Mucosa of stomach (tissue), 1 donor: ENCODE results near the gene CNIH3.

Experiments
- H3K27me3 ChIP-seq: one replicate; pipeline ENCODE4 v1.7.0; 2013; ENCODE audit warnings: mild to moderate bottlenecking, low read length; ENCODE audit not compliant: control insufficient read depth, insufficient read depth
- H3K36me3 ChIP-seq: one replicate; pipeline ENCODE4 v1.7.0; 2013; ENCODE audit warnings: low read length; ENCODE audit not compliant: control insufficient read depth, insufficient read depth
- H3K4me1 ChIP-seq: one replicate; pipeline ENCODE4 v1.7.0; 2013; ENCODE audit warnings: mild to moderate bottlenecking, low read length; ENCODE audit not compliant: control insufficient read depth, insufficient read depth
- H3K4me3 ChIP-seq: one replicate; pipeline ENCODE4 v1.7.0; 2013; ENCODE audit warnings: low read length
- H3K9ac ChIP-seq: one replicate; pipeline ENCODE4 v1.7.0; 2013; ENCODE audit warnings: mild to moderate bottlenecking, low read length, moderate library complexity
- H3K9me3 ChIP-seq: one replicate; pipeline ENCODE4 v1.7.0; 2013; ENCODE audit warnings: mild to moderate bottlenecking, low read length, moderate library complexity; ENCODE audit not compliant: control insufficient read depth
- donor health status: Pancreatic carcinoma.

Gene CNIH3

GRCh38 chr1:224632381-224632871, 16.3 kb downstream of the CNIH3 start:
- Histone ChIP-seq H3K36me3 (no peaks in the 10 kb centered on the region), H3K4me3 (no peak overlapping the region), H3K4me1 (no peaks in the 10 kb centered on the region), H3K9ac (no peak overlapping the region), H3K27me3 (no peaks in the 10 kb centered on the region), H3K9me3 (no peaks in the 10 kb centered on the region)

GRCh38 chr1:224632921-224633321, 16.8 kb downstream of the CNIH3 start:
- H3K9ac ChIP-seq: no peak overlapping the region
- H3K36me3 ChIP-seq: no peaks in the 10 kb centered on the region
- no peaks in the 10 kb centered on the region for H3K4me1 ChIP-seq
- H3K27me3 ChIP-seq: no peaks in the 10 kb centered on the region
- no peak overlapping the region for H3K4me3 ChIP-seq
- H3K9me3 ChIP-seq: no peaks in the 10 kb centered on the region

GRCh38 chr1:224635356-224635755, 19.2 kb downstream of the CNIH3 start:
- Histone ChIP-seq H3K4me3 (no peak overlapping the region), H3K27me3 (no peaks in the 10 kb centered on the region), H3K9ac (no peak overlapping the region), H3K36me3 (no peaks in the 10 kb centered on the region), H3K9me3 (no peaks in the 10 kb centered on the region), H3K4me1 (no peaks in the 10 kb centered on the region)

- Histone ChIP-seq H3K4me3 (no peak overlapping the region), H3K9me3 (no peaks in the 10 kb centered on the region), H3K27me3 (no peaks in the 10 kb centered on the region), H3K9ac (no peak overlapping the region), H3K4me1 (no peaks in the 10 kb centered on the region), H3K36me3 (no peaks in the 10 kb centered on the region)
Measured at GRCh38 chr1:224637515-224637914, 21.4 kb downstream of the CNIH3 start.

GRCh38 chr1:224637936-224638335, 21.8 kb downstream of the CNIH3 start:
- no peaks in the 10 kb centered on the region for H3K36me3 ChIP-seq
- H3K9me3 ChIP-seq: no peaks in the 10 kb centered on the region
- no peaks in the 10 kb centered on the region for H3K27me3 ChIP-seq
- H3K4me3 ChIP-seq: no peak overlapping the region
- no peak overlapping the region for H3K9ac ChIP-seq
- H3K4me1 ChIP-seq: no peaks in the 10 kb centered on the region

- Histone ChIP-seq H3K27me3 (no peaks in the 10 kb centered on the region), H3K4me1 (no peaks in the 10 kb centered on the region), H3K9me3 (no peaks in the 10 kb centered on the region), H3K9ac (no peak overlapping the region), H3K36me3 (no peaks in the 10 kb centered on the region), H3K4me3 (no peak overlapping the region)
Measured at GRCh38 chr1:224639426-224639975, 23.4 kb downstream of the CNIH3 start.

- no peaks in the 10 kb centered on the region for H3K36me3 ChIP-seq
- no peak overlapping the region for H3K9ac ChIP-seq
- no peaks in the 10 kb centered on the region for H3K27me3 ChIP-seq
- no peaks in the 10 kb centered on the region for H3K9me3 ChIP-seq
- H3K4me1 ChIP-seq: no peaks in the 10 kb centered on the region
- H3K4me3 ChIP-seq: no peak overlapping the region
Measured at GRCh38 chr1:224640018-224640417, 23.9 kb downstream of the CNIH3 start.

- Histone ChIP-seq H3K27me3 (no peaks in the 10 kb centered on the region), H3K36me3 (no peaks in the 10 kb centered on the region), H3K9me3 (no peaks in the 10 kb centered on the region), H3K4me3 (no peak overlapping the region), H3K9ac (no peak overlapping the region), H3K4me1 (no peaks in the 10 kb centered on the region)
Measured at GRCh38 chr1:224640587-224640986, 24.5 kb downstream of the CNIH3 start.

GRCh38 chr1:224641030-224641429, 24.9 kb downstream of the CNIH3 start:
- H3K36me3 ChIP-seq: no peaks in the 10 kb centered on the region
- no peaks in the 10 kb centered on the region for H3K4me1 ChIP-seq
- no peaks in the 10 kb centered on the region for H3K27me3 ChIP-seq
- H3K9ac ChIP-seq: no peak overlapping the region
- no peaks in the 10 kb centered on the region for H3K9me3 ChIP-seq
- no peak overlapping the region for H3K4me3 ChIP-seq

GRCh38 chr1:224643653-224644052, 27.5 kb downstream of the CNIH3 start:
- no peaks in the 10 kb centered on the region for H3K36me3 ChIP-seq
- H3K27me3 ChIP-seq: no peaks in the 10 kb centered on the region
- H3K4me3 ChIP-seq: no peak overlapping the region
- H3K9ac ChIP-seq: no peak overlapping the region
- H3K9me3 ChIP-seq: no peaks in the 10 kb centered on the region
- no peaks in the 10 kb centered on the region for H3K4me1 ChIP-seq

- H3K9me3 ChIP-seq: no peaks in the 10 kb centered on the region
- H3K27me3 ChIP-seq: no peaks in the 10 kb centered on the region
- no peaks in the 10 kb centered on the region for H3K4me1 ChIP-seq
- H3K9ac ChIP-seq: no peak overlapping the region
- H3K36me3 ChIP-seq: no peaks in the 10 kb centered on the region
- H3K4me3 ChIP-seq: no peak overlapping the region
Measured at GRCh38 chr1:224644553-224645154, 28.5 kb downstream of the CNIH3 start.

GRCh38 chr1:224647449-224647848, 31.3 kb downstream of the CNIH3 start:
- H3K9ac ChIP-seq: no peak overlapping the region
- no peaks in the 10 kb centered on the region for H3K36me3 ChIP-seq
- H3K9me3 ChIP-seq: no peaks in the 10 kb centered on the region
- no peaks in the 10 kb centered on the region for H3K4me1 ChIP-seq
- H3K4me3 ChIP-seq: no peak overlapping the region
- H3K27me3 ChIP-seq: no peaks in the 10 kb centered on the region

- Histone ChIP-seq H3K36me3 (no peaks in the 10 kb centered on the region), H3K4me3 (no peak overlapping the region), H3K4me1 (no peaks in the 10 kb centered on the region), H3K9me3 (no peaks in the 10 kb centered on the region), H3K27me3 (no peaks in the 10 kb centered on the region), H3K9ac (no peak overlapping the region)
Measured at GRCh38 chr1:224650290-224650689, 34.2 kb downstream of the CNIH3 start.
